Calu3 (cell line): ENCODE results near the gene SLC8A1. TPM values are rescaled to one million over a fixed set of nuclear protein-coding genes. Genes with fewer than 3 reads are reported as not detected.

ENCODE experiments used
- BruUV-seq: library from RNA; stranded (reverse); fragments of 400-500 nt; replicated peaks from 2 replicates; lab custom pipeline; 2021; lab: Mats Ljungman, UMichigan
- CTCF ChIA-PET: fragments of 300-600 bp; sonication (Branson Sonifier 250); formaldehyde crosslinking; loops from one replicate; lab custom pipeline; 2022; ENCODE audit warnings: antibody characterized with exemption; lab: Charles Lee
- DNase-seq: peaks from one replicate; pipeline ENCODE4 v3.0.0; 2022
- H3K27ac Mint-ChIP-seq: one replicate; pipeline ENCODE4 v1.8.0; 2022; ENCODE audit warnings: mixed read lengths; ENCODE audit not compliant: unreplicated experiment
- H3K27me3 Mint-ChIP-seq: one replicate; pipeline ENCODE4 v1.8.0; 2022; ENCODE audit warnings: mixed read lengths; ENCODE audit not compliant: unreplicated experiment
- H3K36me3 Mint-ChIP-seq: one replicate; pipeline ENCODE4 v1.8.0; 2022; ENCODE audit warnings: mild to moderate bottlenecking, moderate library complexity, mixed read lengths; ENCODE audit not compliant: insufficient read depth, unreplicated experiment
- H3K4me1 Mint-ChIP-seq: one replicate; pipeline ENCODE4 v1.8.0; 2022; ENCODE audit warnings: mild to moderate bottlenecking, low read depth, mixed read lengths; ENCODE audit not compliant: unreplicated experiment
- H3K4me3 Mint-ChIP-seq: one replicate; pipeline ENCODE4 v1.8.0; 2022; ENCODE audit warnings: mild to moderate bottlenecking, low read depth, moderate library complexity, mixed read lengths; ENCODE audit not compliant: unreplicated experiment
- H3K9me3 Mint-ChIP-seq: one replicate; pipeline ENCODE4 v1.8.0; 2022; ENCODE audit warnings: low read depth, mixed read lengths; ENCODE audit not compliant: unreplicated experiment
- intact Hi-C: fragments of 100-400 bp; cut with micrococcal nuclease; formaldehyde crosslinking; loops from one replicate; pipeline ENCODE4 v1.10.0; 2022; ENCODE audit not compliant: unreplicated experiment
- total RNA-seq: library from RNA; stranded (reverse); gene quantifications from 2 replicates; pipeline ENCODE4 v1.2.3, GENCODE V29; 2022
- TF ChIP-seq, protein P1 (sequence below): fragments of 200-600 bp; IDR thresholded peaks from one replicate; pipeline ENCODE4 v1.8.0; 2022; ENCODE audit warnings: antibody characterized with exemption; ENCODE audit not compliant: unreplicated experiment

The SLC8A1 gene
- total RNA-seq, 1 experiment from 2014 or later = 0.05 TPM

DNA sequence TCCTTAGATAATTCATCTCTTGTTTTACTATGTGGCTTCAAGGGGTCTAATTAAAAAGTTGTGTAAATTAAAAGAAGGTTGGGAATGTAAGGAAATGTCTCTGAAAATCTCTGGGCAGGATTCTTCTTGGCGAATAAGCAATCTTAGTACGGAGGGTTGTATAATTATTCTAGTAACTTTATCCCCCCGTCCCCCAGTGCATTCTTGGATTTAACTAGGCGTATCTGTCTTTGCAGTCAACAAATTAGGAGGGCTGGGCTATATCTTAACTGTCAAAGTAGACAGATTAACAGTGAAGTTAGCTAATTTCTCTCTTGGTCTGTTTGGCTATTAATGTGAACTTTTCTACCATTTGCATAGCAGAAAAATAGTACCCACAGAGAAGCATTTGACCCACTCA lies 343.0 kb downstream of the SLC8A1 start:
- no peak overlapping the region for H3K27ac Mint-ChIP-seq
- H3K36me3 Mint-ChIP-seq = no peaks in the 10 kb centered on the region
- H3K27me3 Mint-ChIP-seq = no peaks in the 10 kb centered on the region
- CTCF ChIA-PET = interaction anchor here (0.6 kb wide), 1 partner anchor 583 kb away, joined by 6 read pairs; no protein-coding TSS in a partner anchor
- TF ChIP-seq, protein P1, sequence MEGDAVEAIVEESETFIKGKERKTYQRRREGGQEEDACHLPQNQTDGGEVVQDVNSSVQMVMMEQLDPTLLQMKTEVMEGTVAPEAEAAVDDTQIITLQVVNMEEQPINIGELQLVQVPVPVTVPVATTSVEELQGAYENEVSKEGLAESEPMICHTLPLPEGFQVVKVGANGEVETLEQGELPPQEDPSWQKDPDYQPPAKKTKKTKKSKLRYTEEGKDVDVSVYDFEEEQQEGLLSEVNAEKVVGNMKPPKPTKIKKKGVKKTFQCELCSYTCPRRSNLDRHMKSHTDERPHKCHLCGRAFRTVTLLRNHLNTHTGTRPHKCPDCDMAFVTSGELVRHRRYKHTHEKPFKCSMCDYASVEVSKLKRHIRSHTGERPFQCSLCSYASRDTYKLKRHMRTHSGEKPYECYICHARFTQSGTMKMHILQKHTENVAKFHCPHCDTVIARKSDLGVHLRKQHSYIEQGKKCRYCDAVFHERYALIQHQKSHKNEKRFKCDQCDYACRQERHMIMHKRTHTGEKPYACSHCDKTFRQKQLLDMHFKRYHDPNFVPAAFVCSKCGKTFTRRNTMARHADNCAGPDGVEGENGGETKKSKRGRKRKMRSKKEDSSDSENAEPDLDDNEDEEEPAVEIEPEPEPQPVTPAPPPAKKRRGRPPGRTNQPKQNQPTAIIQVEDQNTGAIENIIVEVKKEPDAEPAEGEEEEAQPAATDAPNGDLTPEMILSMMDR = no peak
- intact Hi-C loops = no loop called here
- H3K4me3 Mint-ChIP-seq = no peak overlapping the region
- no peaks in the 10 kb centered on the region for H3K9me3 Mint-ChIP-seq
- peaks cover 1% of the 10 kb centered on the region for H3K4me1 Mint-ChIP-seq
- DNase-seq = no peak
- BruUV-seq = no TSS peak

DNA sequence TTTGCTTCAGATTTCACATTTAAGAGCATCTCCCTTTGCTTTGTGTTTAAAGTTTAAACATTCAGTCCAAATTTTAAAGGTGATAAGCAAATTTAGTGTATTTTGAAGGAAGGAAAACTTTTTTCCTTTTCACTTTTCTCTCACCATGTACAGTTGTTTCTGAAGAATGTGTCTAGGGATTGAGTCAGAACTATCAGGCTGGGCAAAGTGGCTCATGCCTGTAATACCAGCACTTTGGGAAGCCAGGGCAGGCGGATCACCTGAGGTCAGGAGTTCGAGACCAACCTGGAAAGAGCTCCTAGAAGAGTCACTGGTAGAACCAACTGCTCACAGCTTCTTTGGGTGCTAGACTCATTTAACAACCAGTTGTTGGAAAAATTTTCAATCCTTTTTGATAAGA lies 345.8 kb downstream of the SLC8A1 start:
- intact Hi-C loops = no loop called here
- H3K9me3 Mint-ChIP-seq = no peaks in the 10 kb centered on the region
- no peaks in the 10 kb centered on the region for H3K27me3 Mint-ChIP-seq
- no peak for DNase-seq
- no peak overlapping the region for H3K27ac Mint-ChIP-seq
- CTCF ChIA-PET = interaction anchor here (0.6 to 0.7 kb wide), 2 partner anchors 42 to 47 kb away, joined by 3 read pairs; no protein-coding TSS in a partner anchor
- TF ChIP-seq, protein P1 = no peak
- H3K36me3 Mint-ChIP-seq = no peaks in the 10 kb centered on the region
- H3K4me1 Mint-ChIP-seq = no peaks in the 10 kb centered on the region
- no TSS peak for BruUV-seq
- no peak overlapping the region for H3K4me3 Mint-ChIP-seq

DNA sequence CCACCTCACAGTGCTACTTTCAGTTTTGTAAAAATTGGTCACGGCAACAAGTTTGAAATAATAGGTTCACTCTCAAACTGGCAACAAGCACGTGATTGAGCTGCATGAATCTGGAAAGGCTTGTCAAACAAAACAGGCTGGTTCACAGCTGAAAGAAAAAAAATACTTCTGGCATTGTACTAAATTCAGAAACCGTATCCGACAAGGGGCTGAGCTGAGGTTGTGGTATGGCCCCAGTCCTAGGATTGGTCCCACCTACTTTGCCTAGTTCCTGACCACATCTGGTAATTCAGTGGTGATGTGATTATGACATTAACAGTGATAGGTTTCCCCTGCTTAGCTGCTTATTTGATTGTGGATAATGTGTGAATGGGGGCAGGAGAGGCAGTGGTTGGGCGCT lies 346.3 kb downstream of the SLC8A1 start:
- CTCF ChIA-PET = interaction anchor here (0.6 to 0.7 kb wide), 2 partner anchors 42 to 48 kb away, joined by 3 read pairs; no protein-coding TSS in a partner anchor
- Mint-ChIP-seq H3K36me3 (no peaks in the 10 kb centered on the region), H3K27ac (no peak overlapping the region)

GRCh38 chr2:40103590-40103989 lies 348.3 kb downstream of the SLC8A1 start:
- intact Hi-C loops = no loop called here
- no TSS peak for BruUV-seq
- H3K4me3 Mint-ChIP-seq = no peak overlapping the region
- TF ChIP-seq, protein P1 = no peak
- H3K9me3 Mint-ChIP-seq = no peaks in the 10 kb centered on the region
- no peak overlapping the region for H3K27ac Mint-ChIP-seq
- DNase-seq = no peak
- H3K36me3 Mint-ChIP-seq = no peaks in the 10 kb centered on the region
- H3K4me1 Mint-ChIP-seq = no peaks in the 10 kb centered on the region
- CTCF ChIA-PET = no interaction called here
- no peaks in the 10 kb centered on the region for H3K27me3 Mint-ChIP-seq

More for the DNA sequence above, 346.3 kb downstream of the SLC8A1 start:
- H3K4me3 Mint-ChIP-seq = no peak overlapping the region
- no peak for DNase-seq
- no peaks in the 10 kb centered on the region for H3K9me3 Mint-ChIP-seq
- H3K4me1 Mint-ChIP-seq = no peaks in the 10 kb centered on the region
- no peaks in the 10 kb centered on the region for H3K27me3 Mint-ChIP-seq
- BruUV-seq = no TSS peak
- TF ChIP-seq, protein P1 = no peak
- intact Hi-C loops = no loop called here
